ENCODE data around the gene AQP3.

- TF ChIP-seq EP300 (IDR thresholded peaks at IDR 0.05; ENCODE audit: low read depth) (no peak), POLR2AphosphoS5 (IDR thresholded peaks at IDR 0.05) (no peak), CTCF (IDR thresholded peaks at IDR 0.05) (no peak)
Observed at GRCh38 chr9:33443464-33444154, 3.8 kb downstream of the AQP3 start.
